Loucy (cell line): ENCODE results near the gene FN3KRP.

ENCODE experiments used
- H2AFZ ChIP-seq: fragments of 200-600 bp; sonication (generic); 2 replicates; pipeline ENCODE4 v1.6.0; 2016; ENCODE audit warnings: antibody characterized with exemption, mild to moderate bottlenecking, low read length, moderate library complexity
- H3F3A ChIP-seq: fragments of 200-600 bp; 2 replicates; pipeline ENCODE4 v1.6.0; 2016; ENCODE audit warnings: antibody characterized with exemption, low read depth, mild to moderate bottlenecking
- H3K27me3 ChIP-seq: fragments of 200-600 bp; sonication (generic); 2 replicates; pipeline ENCODE4 v1.6.1; 2014; ENCODE audit warnings: low read length, mild to moderate bottlenecking; ENCODE audit not compliant: insufficient read depth, poor library complexity, severe bottlenecking
- H3K36me3 ChIP-seq: fragments of 200-600 bp; sonication (generic); 2 replicates; pipeline ENCODE4 v1.6.1; 2016; ENCODE audit warnings: low read length; ENCODE audit not compliant: insufficient read depth
- H3K4me1 ChIP-seq: fragments of 200-600 bp; sonication (generic); 2 replicates; pipeline ENCODE4 v1.5.1; 2014; ENCODE audit warnings: low read length, mild to moderate bottlenecking; ENCODE audit not compliant: insufficient read depth, poor library complexity, severe bottlenecking
- H3K4me2 ChIP-seq: fragments of 200-600 bp; sonication (generic); 2 replicates; pipeline ENCODE4 v1.6.0; 2014; ENCODE audit warnings: antibody characterized with exemption, low read length, low read depth, mild to moderate bottlenecking; ENCODE audit not compliant: poor library complexity, severe bottlenecking
- H3K4me3 ChIP-seq: fragments of 200-600 bp; sonication (generic); 2 replicates; pipeline ENCODE4 v1.5.1; 2014; ENCODE audit warnings: low read length, mild to moderate bottlenecking, mixed read lengths; ENCODE audit not compliant: poor library complexity, severe bottlenecking
- H3K79me2 ChIP-seq: fragments of 200-600 bp; sonication (generic); 2 replicates; pipeline ENCODE4 v1.6.1; 2014; ENCODE audit warnings: low read length; ENCODE audit not compliant: insufficient read depth
- H3K9ac ChIP-seq: fragments of 200-600 bp; sonication (generic); 2 replicates; pipeline ENCODE4 v1.6.0; 2014; ENCODE audit warnings: mild to moderate bottlenecking, low read depth, low read length, moderate library complexity; ENCODE audit not compliant: poor library complexity, severe bottlenecking
- H3K9me2 ChIP-seq: fragments of 200-600 bp; sonication (generic); replicated peaks from 2 replicates; pipeline ENCODE4 v1.6.1; 2016; ENCODE audit warnings: low read depth, low read length, mixed read lengths
- H3K9me3 ChIP-seq: fragments of 200-600 bp; sonication (generic); 2 replicates; pipeline ENCODE4 v1.6.1; 2014; ENCODE audit warnings: mild to moderate bottlenecking, antibody characterized with exemption, low read length, low read depth; ENCODE audit not compliant: insufficient read depth
- H4K20me1 ChIP-seq: fragments of 200-600 bp; sonication (generic); 2 replicates; pipeline ENCODE4 v1.6.0; 2014; ENCODE audit warnings: antibody characterized with exemption, low read length, mild to moderate bottlenecking; ENCODE audit not compliant: insufficient read depth, poor library complexity, severe bottlenecking
- CTCF ChIP-seq: fragments of 200-600 bp; sonication (generic); conservative IDR thresholded peaks from 2 replicates; pipeline ENCODE4 v1.5.1; 2014; ENCODE audit warnings: mild to moderate bottlenecking, antibody characterized with exemption, low read length
- EZH2phosphoT487 ChIP-seq: fragments of 200-600 bp; IDR thresholded peaks from 2 replicates; pipeline ENCODE4 v1.6.1; 2018; ENCODE audit warnings: antibody characterized with exemption, mild to moderate bottlenecking, moderate library complexity, borderline replicate concordance

The FN3KRP gene

GRCh38 chr17:82704886-82705285 lies 11.6 kb upstream of the FN3KRP start:
- H2AFZ ChIP-seq = no peak overlapping the region
- no peak overlapping the region for H3K4me3 ChIP-seq

GRCh38 chr17:82705756-82706155 lies 10.8 kb upstream of the FN3KRP start:
- no peak overlapping the region for H2AFZ ChIP-seq
- TF ChIP-seq CTCF (no peak), EZH2phosphoT487 (no peak)
- no peaks in the 10 kb centered on the region for H3K9me3 ChIP-seq
- H4K20me1 ChIP-seq = no peaks in the 10 kb centered on the region
- H3F3A ChIP-seq = no peaks in the 10 kb centered on the region
- no peaks in the 10 kb centered on the region for H3K27me3 ChIP-seq
- H3K4me3 ChIP-seq = no peak overlapping the region
- H3K4me2 ChIP-seq = no peak overlapping the region
- H3K9me2 ChIP-seq = no peaks in the 10 kb centered on the region
- H3K4me1 ChIP-seq = no peaks in the 10 kb centered on the region
- no peak overlapping the region for H3K9ac ChIP-seq
- no peaks in the 10 kb centered on the region for H3K36me3 ChIP-seq
- no peaks in the 10 kb centered on the region for H3K79me2 ChIP-seq

More at GRCh38 chr17:82704886-82705285, 11.6 kb upstream of the FN3KRP start:
- Histone ChIP-seq H3K4me2 (no peak overlapping the region), H3K9me2 (no peaks in the 10 kb centered on the region), H3K36me3 (no peaks in the 10 kb centered on the region), H3K9ac (no peak overlapping the region), H4K20me1 (no peaks in the 10 kb centered on the region), H3K79me2 (no peaks in the 10 kb centered on the region), H3K9me3 (no peaks in the 10 kb centered on the region), H3K27me3 (no peaks in the 10 kb centered on the region), H3F3A (no peaks in the 10 kb centered on the region), H3K4me1 (no peaks in the 10 kb centered on the region)
- no peak for TF ChIP-seq CTCF
- TF ChIP-seq EZH2phosphoT487 = no peak

GRCh38 chr17:82709024-82709675 lies 7.4 kb upstream of the FN3KRP start:
- no peaks in the 10 kb centered on the region for H3K27me3 ChIP-seq
- H4K20me1 ChIP-seq = no peaks in the 10 kb centered on the region
- no peaks in the 10 kb centered on the region for H3K79me2 ChIP-seq
- no peak overlapping the region for H2AFZ ChIP-seq
- H3F3A ChIP-seq = no peaks in the 10 kb centered on the region
- H3K4me3 ChIP-seq = no peak overlapping the region
- H3K9me3 ChIP-seq = no peaks in the 10 kb centered on the region
- H3K4me1 ChIP-seq = no peaks in the 10 kb centered on the region
- no peaks in the 10 kb centered on the region for H3K36me3 ChIP-seq
- no peak overlapping the region for H3K9ac ChIP-seq
- no peak overlapping the region for H3K4me2 ChIP-seq
- no peaks in the 10 kb centered on the region for H3K9me2 ChIP-seq
- no peak for TF ChIP-seq CTCF
- TF ChIP-seq EZH2phosphoT487 = no peak
